Fibroblast of villous mesenchyme (primary cell): ENCODE results near the gene DCLK1. TPM values are rescaled to one million over a fixed set of nuclear protein-coding genes. Genes with fewer than 3 reads are reported as not detected.

Experiments
- DNase-seq: peaks from one replicate; pipeline ENCODE4 v3.0.0-alpha.2; 2010; ENCODE audit warnings: low read depth
- H3K4me3 ChIP-seq: 2 replicates; pipeline ENCODE4 v1.5.1; 2011; ENCODE audit warnings: low read depth, mild to moderate bottlenecking, low read length
- CTCF ChIP-seq: IDR thresholded peaks from 2 replicates; pipeline ENCODE4 v1.5.1; 2012; ENCODE audit warnings: low read depth, mild to moderate bottlenecking, low read length; ENCODE audit not compliant: insufficient read depth
- total RNA-seq: library from RNA; depleted of rRNA; stranded (reverse); fragments of >200 nt; gene quantifications from 2 replicates; pipeline ENCODE4 v1.2.3, GENCODE V29; 2012

Gene DCLK1
- total RNA-seq, 1 donor = 0.86 TPM

- H3K4me3 ChIP-seq = no peak overlapping the region
- no peak for DNase-seq
- no peak for TF ChIP-seq CTCF
Observed at GRCh38 chr13:35886332-35887114, 244.7 kb downstream of the DCLK1 start.

GRCh38 chr13:35884211-35884760 lies 246.9 kb downstream of the DCLK1 start:
- peak; percentile 52 for DNase-seq
- H3K4me3 ChIP-seq = no peak overlapping the region
- no peak for TF ChIP-seq CTCF

- no peak overlapping the region for H3K4me3 ChIP-seq
- TF ChIP-seq CTCF = no peak
- DNase-seq = no peak
Observed at GRCh38 chr13:35882722-35883497, 248.3 kb downstream of the DCLK1 start.

- no peak for TF ChIP-seq CTCF
- no peak for DNase-seq
- H3K4me3 ChIP-seq = no peak overlapping the region
Observed at GRCh38 chr13:35881360-35881759, 249.8 kb downstream of the DCLK1 start.

- TF ChIP-seq CTCF = no peak
- no peak overlapping the region for H3K4me3 ChIP-seq
- no peak for DNase-seq
Observed at GRCh38 chr13:35879111-35879510, 252.1 kb downstream of the DCLK1 start.

GRCh38 chr13:35876601-35877000 lies 254.6 kb downstream of the DCLK1 start:
- DNase-seq = no peak
- TF ChIP-seq CTCF = no peak
- H3K4me3 ChIP-seq = no peak overlapping the region
